HL-60 (cell line): ENCODE results near the gene EPYC.

Experiments
- DNase-seq, 2 experiments: peaks; one replicate each; pipeline ENCODE4 v3.0.0-alpha.2; 2010 to 2020; ENCODE audit warnings: low read depth in 1 of 2, low spot score in 1 of 2
- H3K27ac ChIP-seq: fragments of 250-450 bp; sonication (Bioruptor Pico); replicated peaks from 2 replicates; pipeline ENCODE4 v1.5.1; 2020; ENCODE audit warnings: mild to moderate bottlenecking, moderate library complexity
- H3K27me3 ChIP-seq: fragments of 250-450 bp; sonication (Bioruptor Pico); 2 replicates; pipeline ENCODE4 v1.5.1; 2021; ENCODE audit warnings: mild to moderate bottlenecking, moderate library complexity; ENCODE audit not compliant: insufficient read depth, poor library complexity, severe bottlenecking
- H3K4me3 ChIP-seq: replicated peaks from 2 replicates; pipeline ENCODE4 v1.5.1; 2011; ENCODE audit warnings: mild to moderate bottlenecking, control low read depth, low read length; ENCODE audit not compliant: insufficient read depth
- GABPA ChIP-seq: IDR thresholded peaks from 2 replicates; pipeline ENCODE4 v1.6.1; 2012; ENCODE audit warnings: low read depth
- POLR2AphosphoS5 ChIP-seq: IDR thresholded peaks from 2 replicates; pipeline ENCODE4 v1.6.1; 2012; ENCODE audit warnings: low read depth
- SPI1 ChIP-seq: IDR thresholded peaks from 2 replicates; pipeline ENCODE4 v1.6.1; 2012; ENCODE audit warnings: low read depth, mild to moderate bottlenecking, borderline replicate concordance
- TF ChIP-seq, protein P1 (sequence below): IDR thresholded peaks from one replicate; pipeline ENCODE4 v1.5.1; 2011; ENCODE audit warnings: low read length, control low read depth, inconsistent platforms; ENCODE audit not compliant: insufficient read depth
- TF ChIP-seq, protein P2 (sequence below): IDR thresholded peaks from 2 replicates; pipeline ENCODE4 v1.6.1; 2012; ENCODE audit warnings: low read depth; ENCODE audit not compliant: insufficient replicate concordance

The EPYC gene

DNA sequence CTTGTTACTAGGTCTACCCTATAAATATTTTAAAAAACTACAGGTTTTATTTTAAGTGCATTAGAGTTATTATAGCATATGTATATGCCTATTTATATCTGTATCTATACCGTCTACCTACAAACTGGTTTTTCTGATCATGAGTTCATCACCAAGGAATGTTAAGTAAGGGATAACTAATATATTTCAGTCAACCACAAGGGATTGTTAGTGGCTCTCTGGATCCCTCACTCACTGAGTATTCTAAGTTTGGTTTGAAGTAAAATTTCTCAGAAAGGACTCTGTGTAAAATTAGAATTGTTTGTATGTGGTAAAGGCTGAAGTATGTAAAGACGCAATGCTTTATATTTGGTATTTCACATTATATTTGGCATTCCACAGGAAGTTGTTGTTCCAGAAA is 4.8 kb downstream of the EPYC start:
- H3K27me3 ChIP-seq: no peaks in the 10 kb centered on the region
- H3K4me3 ChIP-seq: no peak overlapping the region
- no peak for TF ChIP-seq GABPA
- TF ChIP-seq, protein P1, sequence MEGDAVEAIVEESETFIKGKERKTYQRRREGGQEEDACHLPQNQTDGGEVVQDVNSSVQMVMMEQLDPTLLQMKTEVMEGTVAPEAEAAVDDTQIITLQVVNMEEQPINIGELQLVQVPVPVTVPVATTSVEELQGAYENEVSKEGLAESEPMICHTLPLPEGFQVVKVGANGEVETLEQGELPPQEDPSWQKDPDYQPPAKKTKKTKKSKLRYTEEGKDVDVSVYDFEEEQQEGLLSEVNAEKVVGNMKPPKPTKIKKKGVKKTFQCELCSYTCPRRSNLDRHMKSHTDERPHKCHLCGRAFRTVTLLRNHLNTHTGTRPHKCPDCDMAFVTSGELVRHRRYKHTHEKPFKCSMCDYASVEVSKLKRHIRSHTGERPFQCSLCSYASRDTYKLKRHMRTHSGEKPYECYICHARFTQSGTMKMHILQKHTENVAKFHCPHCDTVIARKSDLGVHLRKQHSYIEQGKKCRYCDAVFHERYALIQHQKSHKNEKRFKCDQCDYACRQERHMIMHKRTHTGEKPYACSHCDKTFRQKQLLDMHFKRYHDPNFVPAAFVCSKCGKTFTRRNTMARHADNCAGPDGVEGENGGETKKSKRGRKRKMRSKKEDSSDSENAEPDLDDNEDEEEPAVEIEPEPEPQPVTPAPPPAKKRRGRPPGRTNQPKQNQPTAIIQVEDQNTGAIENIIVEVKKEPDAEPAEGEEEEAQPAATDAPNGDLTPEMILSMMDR: no peak
- TF ChIP-seq SPI1: no peak
- TF ChIP-seq, protein P2, sequence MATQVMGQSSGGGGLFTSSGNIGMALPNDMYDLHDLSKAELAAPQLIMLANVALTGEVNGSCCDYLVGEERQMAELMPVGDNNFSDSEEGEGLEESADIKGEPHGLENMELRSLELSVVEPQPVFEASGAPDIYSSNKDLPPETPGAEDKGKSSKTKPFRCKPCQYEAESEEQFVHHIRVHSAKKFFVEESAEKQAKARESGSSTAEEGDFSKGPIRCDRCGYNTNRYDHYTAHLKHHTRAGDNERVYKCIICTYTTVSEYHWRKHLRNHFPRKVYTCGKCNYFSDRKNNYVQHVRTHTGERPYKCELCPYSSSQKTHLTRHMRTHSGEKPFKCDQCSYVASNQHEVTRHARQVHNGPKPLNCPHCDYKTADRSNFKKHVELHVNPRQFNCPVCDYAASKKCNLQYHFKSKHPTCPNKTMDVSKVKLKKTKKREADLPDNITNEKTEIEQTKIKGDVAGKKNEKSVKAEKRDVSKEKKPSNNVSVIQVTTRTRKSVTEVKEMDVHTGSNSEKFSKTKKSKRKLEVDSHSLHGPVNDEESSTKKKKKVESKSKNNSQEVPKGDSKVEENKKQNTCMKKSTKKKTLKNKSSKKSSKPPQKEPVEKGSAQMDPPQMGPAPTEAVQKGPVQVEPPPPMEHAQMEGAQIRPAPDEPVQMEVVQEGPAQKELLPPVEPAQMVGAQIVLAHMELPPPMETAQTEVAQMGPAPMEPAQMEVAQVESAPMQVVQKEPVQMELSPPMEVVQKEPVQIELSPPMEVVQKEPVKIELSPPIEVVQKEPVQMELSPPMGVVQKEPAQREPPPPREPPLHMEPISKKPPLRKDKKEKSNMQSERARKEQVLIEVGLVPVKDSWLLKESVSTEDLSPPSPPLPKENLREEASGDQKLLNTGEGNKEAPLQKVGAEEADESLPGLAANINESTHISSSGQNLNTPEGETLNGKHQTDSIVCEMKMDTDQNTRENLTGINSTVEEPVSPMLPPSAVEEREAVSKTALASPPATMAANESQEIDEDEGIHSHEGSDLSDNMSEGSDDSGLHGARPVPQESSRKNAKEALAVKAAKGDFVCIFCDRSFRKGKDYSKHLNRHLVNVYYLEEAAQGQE: no peak
- no peak for TF ChIP-seq POLR2AphosphoS5
- no peak overlapping the region for H3K27ac ChIP-seq
- DNase-seq: no peak

DNA sequence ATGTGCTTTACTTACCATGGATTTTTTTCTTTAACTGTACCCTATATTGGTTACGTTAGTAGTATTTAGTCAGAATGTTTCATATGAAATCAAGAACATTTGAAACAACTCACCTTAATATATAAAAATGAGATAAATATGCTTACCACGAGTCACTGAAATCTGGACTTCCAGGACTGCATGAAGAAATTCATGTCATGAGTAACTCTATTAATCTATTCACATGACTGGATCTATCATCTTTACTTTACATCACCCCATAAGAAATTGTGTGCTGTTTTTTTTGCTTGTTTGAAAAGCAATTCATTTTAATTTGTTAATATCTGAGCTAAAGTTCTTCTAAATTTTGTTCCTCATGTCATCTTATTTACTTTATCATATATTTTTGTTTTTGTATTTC is 5.2 kb downstream of the EPYC start:
- no peak for DNase-seq
- TF ChIP-seq, protein P1: no peak
- TF ChIP-seq, protein P2: no peak
- TF ChIP-seq POLR2AphosphoS5: no peak
- TF ChIP-seq GABPA: no peak
- TF ChIP-seq SPI1: no peak
- Histone ChIP-seq H3K27me3 (no peaks in the 10 kb centered on the region), H3K27ac (no peak overlapping the region), H3K4me3 (no peak overlapping the region)

DNA sequence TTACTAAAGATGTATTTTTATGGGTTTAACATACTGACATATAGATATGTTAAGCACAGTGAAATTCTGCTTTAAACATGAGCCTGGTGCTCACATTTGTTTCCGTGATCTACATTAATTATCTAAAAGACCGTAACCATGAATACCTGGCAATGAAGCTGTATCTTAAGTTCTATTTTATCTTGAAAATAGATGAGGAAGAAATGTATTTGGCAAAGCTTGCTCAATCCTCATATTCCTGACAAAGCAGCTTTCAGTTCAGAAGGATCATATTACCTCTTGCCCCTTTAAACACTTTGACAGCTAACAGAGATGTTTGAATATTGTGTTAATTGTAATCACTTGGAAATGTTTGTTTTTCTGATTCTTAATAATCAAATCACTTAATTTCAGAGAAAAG is 9.8 kb downstream of the EPYC start:
- no peak for TF ChIP-seq SPI1
- TF ChIP-seq, protein P1: no peak
- TF ChIP-seq, protein P2: no peak
- TF ChIP-seq POLR2AphosphoS5: no peak
- H3K4me3 ChIP-seq: no peak overlapping the region
- no peaks in the 10 kb centered on the region for H3K27me3 ChIP-seq
- no peak for DNase-seq
- no peak overlapping the region for H3K27ac ChIP-seq
